ENCODE data around the gene ERICH6.

Gene ERICH6

GRCh38 chr3:150703756-150704344 is at the start of gene ERICH6:
ERICH6 (minus strand) TSS chr3:150703920; CDS start chr3:150703898, 22 bp downstream.
- ChIA-PET POLR2A (interaction anchor here (0.6 to 1.6 kb wide), 3 partner anchors 13 to 62 kb away, joined by 3 to 4 read pairs (median 3); no protein-coding TSS in a partner anchor), CTCF (interaction anchor here (0.6 kb wide), 1 partner anchor 14 kb away, joined by 3 read pairs; no protein-coding TSS in a partner anchor)
- peak; percentile 81 for TF ChIP-seq ZNF384 (IDR thresholded peaks at IDR 0.05)
- TF ChIP-seq SP1 (IDR thresholded peaks at IDR 0.05) = no peak
- no peak for TF ChIP-seq FOXM1 (IDR thresholded peaks at IDR 0.05; ENCODE audit: borderline replicate concordance)
- no peak for TF ChIP-seq ELF4 (IDR thresholded peaks at IDR 0.05)
- TF ChIP-seq, protein P1, sequence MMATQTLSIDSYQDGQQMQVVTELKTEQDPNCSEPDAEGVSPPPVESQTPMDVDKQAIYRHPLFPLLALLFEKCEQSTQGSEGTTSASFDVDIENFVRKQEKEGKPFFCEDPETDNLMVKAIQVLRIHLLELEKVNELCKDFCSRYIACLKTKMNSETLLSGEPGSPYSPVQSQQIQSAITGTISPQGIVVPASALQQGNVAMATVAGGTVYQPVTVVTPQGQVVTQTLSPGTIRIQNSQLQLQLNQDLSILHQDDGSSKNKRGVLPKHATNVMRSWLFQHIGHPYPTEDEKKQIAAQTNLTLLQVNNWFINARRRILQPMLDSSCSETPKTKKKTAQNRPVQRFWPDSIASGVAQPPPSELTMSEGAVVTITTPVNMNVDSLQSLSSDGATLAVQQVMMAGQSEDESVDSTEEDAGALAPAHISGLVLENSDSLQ (IDR thresholded peaks at IDR 0.05) = no peak
- TF ChIP-seq L3MBTL2 (conservative IDR thresholded peaks at IDR 0.05) = peak; percentile 94
- peak; percentile 92 for DNase-seq (ENCODE audit: extremely low spot score)

DNA sequence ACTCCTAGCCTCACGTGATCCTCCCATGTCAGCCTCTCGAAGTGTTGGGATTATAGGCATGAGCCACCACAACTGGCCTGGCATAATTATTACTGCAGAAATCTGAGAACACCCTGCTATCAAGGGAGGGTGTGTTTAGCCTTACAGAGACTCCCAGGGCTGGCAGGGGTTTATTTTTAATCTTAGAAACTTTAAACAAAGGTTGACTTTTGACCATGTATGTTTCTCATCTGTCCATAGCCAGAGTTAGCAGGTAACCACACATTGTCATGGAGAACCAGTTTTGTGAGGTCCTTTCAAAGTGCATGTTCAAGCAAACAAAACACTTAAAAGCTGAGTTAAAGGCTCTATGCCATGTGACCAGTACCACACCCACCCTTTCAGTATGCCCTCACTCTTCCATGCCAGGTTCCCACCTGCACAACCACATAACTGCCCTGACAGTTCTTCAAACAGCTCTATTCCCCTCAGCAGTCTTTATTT is 48.1 kb upstream of the ERICH6 start:
- no peak for DNase-seq (ENCODE audit: extremely low spot score)
- TF ChIP-seq, protein P1 (IDR thresholded peaks at IDR 0.05) = no peak
- no peak for TF ChIP-seq FOXK2 (IDR thresholded peaks at IDR 0.05)
- TF ChIP-seq ZNF384 (IDR thresholded peaks at IDR 0.05) = no peak
- no peak for TF ChIP-seq CTBP1 (IDR thresholded peaks at IDR 0.05; ENCODE audit: borderline replicate concordance)
- no peak for TF ChIP-seq BHLHE40 (IDR thresholded peaks at IDR 0.05; ENCODE audit: borderline replicate concordance)
- ChIA-PET POLR2A (interaction anchor here (0.9 kb wide), 1 partner anchor 10 kb away, joined by 3 read pairs; no protein-coding TSS in a partner anchor), CTCF (no interaction called here)

GRCh38 chr3:150749255-150749654 is 45.5 kb upstream of the ERICH6 start:
- TF ChIP-seq LEF1 (IDR thresholded peaks at IDR 0.05; ENCODE audit: borderline replicate concordance) = no peak
- TF ChIP-seq, protein P1 (IDR thresholded peaks at IDR 0.05) = no peak
- TF ChIP-seq FOXA1 (IDR thresholded peaks at IDR 0.05) = no peak
- TF ChIP-seq SP1 (IDR thresholded peaks at IDR 0.05) = no peak
- TF ChIP-seq SUZ12 (IDR thresholded peaks at IDR 0.05) = no peak
- no peak for TF ChIP-seq HDGF (IDR thresholded peaks at IDR 0.05; ENCODE audit: borderline replicate concordance)
- no peak for TF ChIP-seq L3MBTL2 (conservative IDR thresholded peaks at IDR 0.05)
- no peak for TF ChIP-seq BHLHE40 (IDR thresholded peaks at IDR 0.05; ENCODE audit: borderline replicate concordance)
- TF ChIP-seq NFRKB (IDR thresholded peaks at IDR 0.05) = no peak
- TF ChIP-seq CTBP1 (IDR thresholded peaks at IDR 0.05; ENCODE audit: borderline replicate concordance) = no peak
- no peak for TF ChIP-seq ELF4 (IDR thresholded peaks at IDR 0.05)
- no peak for TF ChIP-seq FOXK2 (IDR thresholded peaks at IDR 0.05)
- TF ChIP-seq TARDBP (IDR thresholded peaks at IDR 0.05) = no peak
- no peak for TF ChIP-seq ARNT (IDR thresholded peaks at IDR 0.05)
- no peak for TF ChIP-seq FOXM1 (IDR thresholded peaks at IDR 0.05; ENCODE audit: borderline replicate concordance)
- no peak for TF ChIP-seq ZNF384 (IDR thresholded peaks at IDR 0.05)
- ChIA-PET CTCF (no interaction called here), POLR2A (interaction anchor here (1.1 kb wide), 1 partner anchor 13 kb away, joined by 3 read pairs; no protein-coding TSS in a partner anchor)
- no peak for DNase-seq (ENCODE audit: extremely low spot score)

DNA sequence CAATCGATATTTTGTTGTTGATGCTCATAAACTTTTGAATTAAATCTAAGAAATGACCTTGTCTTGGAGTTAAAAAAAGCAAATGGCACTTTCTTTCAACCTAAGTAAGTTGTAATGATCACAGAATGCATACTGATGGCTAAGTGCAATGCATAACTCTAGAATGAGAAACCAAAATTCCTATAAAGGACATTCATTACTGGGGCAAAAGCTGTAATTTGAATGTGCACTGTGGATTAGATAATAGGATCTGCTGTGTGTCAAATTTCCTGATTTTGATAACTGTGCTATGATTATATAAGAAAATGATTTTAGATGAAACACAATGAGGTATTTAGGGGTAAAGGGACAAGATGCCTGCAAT is 44.9 kb upstream of the ERICH6 start:
- DNase-seq (ENCODE audit: extremely low spot score) = no peak
- ChIA-PET CTCF (no interaction called here), POLR2A (no interaction called here)
- no peak for TF ChIP-seq LEF1 (IDR thresholded peaks at IDR 0.05; ENCODE audit: borderline replicate concordance)
- no peak for TF ChIP-seq FOXK2 (IDR thresholded peaks at IDR 0.05)
- no peak for TF ChIP-seq L3MBTL2 (conservative IDR thresholded peaks at IDR 0.05)
- no peak for TF ChIP-seq SUZ12 (IDR thresholded peaks at IDR 0.05)
- TF ChIP-seq SP1 (IDR thresholded peaks at IDR 0.05) = no peak
- no peak for TF ChIP-seq ARNT (IDR thresholded peaks at IDR 0.05)
- no peak for TF ChIP-seq NFRKB (IDR thresholded peaks at IDR 0.05)
- TF ChIP-seq ELF4 (IDR thresholded peaks at IDR 0.05) = no peak
- no peak for TF ChIP-seq TARDBP (IDR thresholded peaks at IDR 0.05)
- TF ChIP-seq, protein P1 (IDR thresholded peaks at IDR 0.05) = no peak
- no peak for TF ChIP-seq FOXM1 (IDR thresholded peaks at IDR 0.05; ENCODE audit: borderline replicate concordance)
- TF ChIP-seq FOXA1 (IDR thresholded peaks at IDR 0.05) = no peak
- no peak for TF ChIP-seq CTBP1 (IDR thresholded peaks at IDR 0.05; ENCODE audit: borderline replicate concordance)
- TF ChIP-seq BHLHE40 (IDR thresholded peaks at IDR 0.05; ENCODE audit: borderline replicate concordance) = no peak
- TF ChIP-seq ZNF384 (IDR thresholded peaks at IDR 0.05) = no peak
- TF ChIP-seq HDGF (IDR thresholded peaks at IDR 0.05; ENCODE audit: borderline replicate concordance) = no peak

DNA sequence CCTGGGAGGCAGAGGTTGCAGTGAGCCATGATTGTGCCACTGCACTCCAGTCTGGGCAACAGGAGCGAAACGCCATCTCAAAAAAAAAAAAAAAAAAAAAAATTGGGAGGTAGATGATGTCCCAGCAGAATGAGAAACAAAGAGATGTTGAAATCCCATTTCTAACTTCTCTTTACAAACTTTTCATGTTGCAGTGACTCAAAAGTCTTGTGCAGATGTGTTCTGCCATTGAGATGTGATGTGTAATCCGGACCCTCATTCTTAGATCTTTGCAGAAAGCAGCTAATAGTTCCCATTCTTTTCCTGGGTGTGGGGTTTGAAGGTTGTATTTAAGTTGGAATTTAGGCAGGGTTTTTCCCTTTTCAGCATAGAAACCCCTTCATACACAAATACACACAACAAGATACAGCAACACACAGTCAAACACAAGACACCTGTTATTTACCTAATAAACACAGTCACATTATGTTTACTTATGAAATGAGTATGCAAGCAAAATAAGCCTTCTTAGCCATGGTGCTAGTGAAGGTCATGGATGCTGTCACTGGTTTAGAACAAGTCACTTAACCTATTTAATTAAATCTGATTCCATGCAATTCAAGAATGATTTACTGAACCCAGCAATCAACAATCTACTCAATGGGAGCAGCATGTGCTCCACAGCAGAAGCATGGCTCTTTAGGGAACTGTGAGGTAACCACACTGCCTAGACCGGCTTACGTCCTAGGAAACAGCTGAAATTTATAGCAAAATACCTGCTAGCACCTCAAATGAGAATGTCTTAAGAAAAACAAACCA is 44.4 kb upstream of the ERICH6 start:
- TF ChIP-seq ZNF384 (IDR thresholded peaks at IDR 0.05) (0 out of 2 replicates have a peak, but pooled peaks have one; percentile 9), TARDBP (IDR thresholded peaks at IDR 0.05) (no peak)
- TF ChIP-seq, protein P1 (IDR thresholded peaks at IDR 0.05) = peak; percentile 16; the same call in 1 of the 2 replicates
- no peak for DNase-seq (ENCODE audit: extremely low spot score)
- POLR2A ChIA-PET = no interaction called here
- CTCF ChIA-PET = no interaction called here
